GM12878 (cell line): ENCODE results near the gene AOC3. TPM values are rescaled to one million over a fixed set of nuclear protein-coding genes. Genes with fewer than 3 reads are reported as not detected.
"Not testable (repeated sequence)": the region's sequence is repeated elsewhere in the genome, so short reads cannot be mapped to it uniquely, and the experiment has no call there.

Experiments
- ATAC-seq: fragments of 200-7000 bp; cut with Tn5 transposase; 3 replicates; pipeline ENCODE4 v1.9.1; 2020; ENCODE audit warnings: mild to moderate bottlenecking, moderate library complexity
- BruUV-seq: library from RNA; stranded (reverse); fragments of 400-500 nt; replicated peaks from 2 replicates; lab custom pipeline; 2021; lab: Mats Ljungman, UMichigan
- CTCF ChIA-PET: fragments of 300-600 bp; sonication (Branson Sonifier 250); formaldehyde crosslinking; extraction: SDS; loops from one replicate; lab custom pipeline; 2021; ENCODE audit warnings: inconsistent platforms; lab: Yijun Ruan, JAX
- POLR2A ChIA-PET: fragments of 350-600 bp; formaldehyde crosslinking; extraction: SDS; loops from one replicate; lab custom pipeline; 2021; ENCODE audit warnings: inconsistent platforms; lab: Charles Lee
- RAD21 ChIA-PET: fragments of 300-600 bp; sonication (Branson Sonifier 250); formaldehyde crosslinking; loops from one replicate; lab custom pipeline; 2023; ENCODE audit warnings: antibody characterized with exemption; ENCODE audit not compliant: unreplicated experiment; lab: Charles Lee
- SMC1A ChIA-PET: fragments of 300-600 bp; sonication (Branson Sonifier 250); formaldehyde crosslinking; loops from one replicate; lab custom pipeline; 2023; ENCODE audit not compliant: unreplicated experiment, uncharacterized antibody; lab: Charles Lee
- DNase-seq: peaks from one replicate; pipeline ENCODE4 v3.0.0-alpha.2; 2011; ENCODE audit warnings: low read depth, low spot score
- FAIRE-seq: peaks from 3 replicates; lab custom pipeline; 2011; peaks lifted over from hg19 to GRCh38; lab: Jason Lieb, UNC
- H2AFZ ChIP-seq: 2 replicates; pipeline ENCODE4 v1.6.0; 2011; ENCODE audit warnings: low read depth, low read length, control low read depth; ENCODE audit not compliant: control insufficient read depth
- H3K27ac ChIP-seq: 2 replicates; pipeline ENCODE4 v1.5.1; 2011; ENCODE audit warnings: control low read depth; ENCODE audit not compliant: control insufficient read depth, insufficient read depth
- H3K27me3 ChIP-seq, 2 experiments: replicated peaks in 1 of 2; 2 replicates each; pipeline versions ENCODE4 v1.6.0 to v1.6.1; 2011; ENCODE audit warnings: low read length in 1 of 2; ENCODE audit not compliant: control insufficient read depth in 2 of 2, insufficient read depth in 2 of 2
- H3K36me3 ChIP-seq, 2 experiments: 2 replicates each; pipeline ENCODE4 v1.5.1; 2011; ENCODE audit warnings: low read length in 1 of 2; ENCODE audit not compliant: control insufficient read depth in 2 of 2, insufficient read depth in 2 of 2
- H3K4me1 ChIP-seq: 2 replicates; pipeline ENCODE4 v1.6.1; 2011; ENCODE audit warnings: mild to moderate bottlenecking, low read length, moderate library complexity, mixed read lengths; ENCODE audit not compliant: control insufficient read depth, insufficient read depth
- H3K4me2 ChIP-seq: 2 replicates; pipeline ENCODE4 v1.6.0; 2011; ENCODE audit warnings: control low read depth; ENCODE audit not compliant: control insufficient read depth, insufficient read depth
- H3K4me3 ChIP-seq: fragments of 200-600 bp; sonication (generic); 2 replicates; pipeline ENCODE4 v1.5.1; 2016
- H3K79me2 ChIP-seq: 2 replicates; pipeline ENCODE4 v1.6.0; 2011; ENCODE audit warnings: low read length; ENCODE audit not compliant: control insufficient read depth, insufficient read depth
- H3K9ac ChIP-seq: 2 replicates; pipeline ENCODE4 v1.8.0; 2011; ENCODE audit warnings: low read length, control low read depth, mixed read lengths; ENCODE audit not compliant: control insufficient read depth, insufficient read depth
- H3K9me3 ChIP-seq: replicated peaks from 3 replicates; pipeline ENCODE4 v1.5.1; 2011; ENCODE audit warnings: mild to moderate bottlenecking, low read length; ENCODE audit not compliant: control insufficient read depth, insufficient read depth
- H4K20me1 ChIP-seq: 2 replicates; pipeline ENCODE4 v1.6.0; 2011; ENCODE audit not compliant: control insufficient read depth, insufficient read depth
- CREB1 ChIP-seq: IDR thresholded peaks from 2 replicates; pipeline ENCODE4 v1.6.1; 2012; ENCODE audit warnings: low read depth, mild to moderate bottlenecking, inconsistent platforms
- ELK1 ChIP-seq: IDR thresholded peaks from 2 replicates; pipeline ENCODE4 v1.6.1; 2012; ENCODE audit warnings: low read depth, low read length, improper control_type of control experiment
- MXI1 ChIP-seq: fragments of 150-350 bp; IDR thresholded peaks from 2 replicates; pipeline ENCODE4 v1.6.1; 2011; ENCODE audit warnings: low read depth, mild to moderate bottlenecking, inconsistent platforms, low read length, improper control_type of control experiment
- NRF1 ChIP-seq: conservative IDR thresholded peaks from 2 replicates; pipeline ENCODE4 v1.6.1; 2011; ENCODE audit warnings: mild to moderate bottlenecking, low read depth, low read length, improper control_type of control experiment
- STAT3 ChIP-seq: IDR thresholded peaks from 2 replicates; pipeline ENCODE4 v1.6.1; 2011; ENCODE audit warnings: low read depth, low read length, improper control_type of control experiment
- WGBS: methylation state at CpG from one replicate; pipeline ENCODE4 v1.1.6; 2016; ENCODE audit warnings: low lambda C conversion rate; ENCODE audit not compliant: insufficient replicate concordance, insufficient coverage; ENCODE audit errors: missing lambda C conversion rate; 5-methylcytosine and 5-hydroxymethylcytosine counted together
- in situ Hi-C: fragments of 300-500 bp; cut with MboI; formaldehyde crosslinking; loops from 9 replicates; pipeline ENCODE4 v1.14.3; 2018; ENCODE audit warnings: mixed read lengths
- intact Hi-C: fragments of 100-400 bp; cut with micrococcal nuclease; formaldehyde crosslinking; loops from one replicate; pipeline ENCODE4 v1.14.2; 2022; ENCODE audit not compliant: unreplicated experiment
- polyA plus RNA-seq, 11 experiments: library from polyadenylated mRNA; depleted of rRNA in 4 of 11; unstranded in 6 of 11; stranded (reverse) in 5 of 11; fragments of >200 nt; fragmentation: Nextera tagmentation in 4 of 11; fragmentation: Illumina TruSeq in 1 of 11; extraction: Ambion mirVana in 4 of 11; extraction: Trizol in 1 of 11; gene quantifications; 1 replicate in 1 of 11; 2 replicates in 10 of 11; pipeline versions ENCODE4 v1.2.1 to v1.2.3, GENCODE V29; 2011 to 2016; ENCODE audit warnings: inconsistent platforms in 2 of 11, missing spikeins in 2 of 11, low read depth in 1 of 11
- total RNA-seq, 4 experiments: library from RNA; depleted of rRNA in 3 of 4; stranded (reverse); fragments of >200 nt in 3 of 4; fragmentation: Illumina TruSeq in 1 of 4; extraction: Trizol in 1 of 4; gene quantifications; 2 replicates each; pipeline versions ENCODE4 v1.2.1 to v1.2.3, GENCODE V29; 2013 to 2021
- TF ChIP-seq, protein P1 (sequence below): fragments of 450-650 bp; IDR thresholded peaks from 2 replicates; pipeline ENCODE4 v1.6.1; 2018; ENCODE audit warnings: borderline replicate concordance, mild to moderate bottlenecking; ENCODE audit not compliant: partially characterized antibody

The AOC3 gene
- total and polyA plus RNA-seq, 10 of the 15 experiments (the other 5 are each of a cell fraction or from before 2014, with no cell fraction given): 0.02 to 0.91 (median 0.34) TPM; not detected in 2

DNA sequence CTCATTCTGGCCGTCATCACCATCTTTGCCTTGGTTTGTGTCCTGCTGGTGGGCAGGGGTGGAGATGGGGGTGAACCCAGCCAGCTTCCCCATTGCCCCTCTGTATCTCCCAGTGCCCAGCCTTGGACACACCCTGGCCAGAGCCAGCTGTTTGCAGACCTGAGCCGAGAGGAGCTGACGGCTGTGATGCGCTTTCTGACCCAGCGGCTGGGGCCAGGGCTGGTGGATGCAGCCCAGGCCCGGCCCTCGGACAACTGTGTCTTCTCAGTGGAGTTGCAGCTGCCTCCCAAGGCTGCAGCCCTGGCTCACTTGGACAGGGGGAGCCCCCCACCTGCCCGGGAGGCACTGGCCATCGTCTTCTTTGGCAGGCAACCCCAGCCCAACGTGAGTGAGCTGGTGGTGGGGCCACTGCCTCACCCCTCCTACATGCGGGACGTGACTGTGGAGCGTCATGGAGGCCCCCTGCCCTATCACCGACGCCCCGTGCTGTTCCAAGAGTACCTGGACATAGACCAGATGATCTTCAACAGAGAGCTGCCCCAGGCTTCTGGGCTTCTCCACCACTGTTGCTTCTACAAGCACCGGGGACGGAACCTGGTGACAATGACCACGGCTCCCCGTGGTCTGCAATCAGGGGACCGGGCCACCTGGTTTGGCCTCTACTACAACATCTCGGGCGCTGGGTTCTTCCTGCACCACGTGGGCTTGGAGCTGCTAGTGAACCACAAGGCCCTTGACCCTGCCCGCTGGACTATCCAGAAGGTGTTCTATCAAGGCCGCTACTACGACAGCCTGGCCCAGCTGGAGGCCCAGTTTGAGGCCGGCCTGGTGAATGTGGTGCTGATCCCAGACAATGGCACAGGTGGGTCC is 607 bp downstream of the AOC3 start:
- 83% methylated on average over 13 of the region's 28 CpGs for WGBS
- RAD21 ChIA-PET, FAIRE-seq: not testable (repeated sequence)

GRCh38 chr17:42852351-42852750 is 1.4 kb downstream of the AOC3 start:
- BruUV-seq: no TSS peak
- H3K9ac ChIP-seq: no peak overlapping the region
- TF ChIP-seq NRF1: no peak
- TF ChIP-seq, protein P1, sequence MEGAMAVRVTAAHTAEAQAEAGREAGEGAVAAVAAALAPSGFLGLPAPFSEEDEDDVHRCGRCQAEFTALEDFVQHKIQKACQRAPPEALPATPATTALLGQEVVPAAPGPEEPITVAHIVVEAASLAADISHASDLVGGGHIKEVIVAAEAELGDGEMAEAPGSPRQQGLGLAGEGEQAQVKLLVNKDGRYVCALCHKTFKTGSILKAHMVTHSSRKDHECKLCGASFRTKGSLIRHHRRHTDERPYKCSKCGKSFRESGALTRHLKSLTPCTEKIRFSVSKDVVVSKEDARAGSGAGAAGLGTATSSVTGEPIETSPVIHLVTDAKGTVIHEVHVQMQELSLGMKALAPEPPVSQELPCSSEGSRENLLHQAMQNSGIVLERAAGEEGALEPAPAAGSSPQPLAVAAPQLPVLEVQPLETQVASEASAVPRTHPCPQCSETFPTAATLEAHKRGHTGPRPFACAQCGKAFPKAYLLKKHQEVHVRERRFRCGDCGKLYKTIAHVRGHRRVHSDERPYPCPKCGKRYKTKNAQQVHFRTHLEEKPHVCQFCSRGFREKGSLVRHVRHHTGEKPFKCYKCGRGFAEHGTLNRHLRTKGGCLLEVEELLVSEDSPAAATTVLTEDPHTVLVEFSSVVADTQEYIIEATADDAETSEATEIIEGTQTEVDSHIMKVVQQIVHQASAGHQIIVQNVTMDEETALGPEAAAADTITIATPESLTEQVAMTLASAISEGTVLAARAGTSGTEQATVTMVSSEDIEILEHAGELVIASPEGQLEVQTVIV: no peak
- TF ChIP-seq STAT3: no peak
- TF ChIP-seq ELK1: no peak
- TF ChIP-seq CREB1: no peak
- TF ChIP-seq MXI1: no peak
- TF ChIP-seq, all 136 proteins: peak for 0
- intact Hi-C loops: no loop called here
- ChIA-PET SMC1A (no interaction called here), CTCF (no interaction called here), RAD21 (no interaction called here), POLR2A (no interaction called here)
- Histone ChIP-seq H3K27me3 (no peaks in the 10 kb centered on the region), H3K4me3 (no peak overlapping the region), H3K27ac (no peak overlapping the region), H3K4me1 (no peaks in the 10 kb centered on the region), H3K9me3 (no peaks in the 10 kb centered on the region), H4K20me1 (no peaks in the 10 kb centered on the region), H3K79me2 (no peaks in the 10 kb centered on the region), H2AFZ (no peak overlapping the region), H3K36me3 (no peaks in the 10 kb centered on the region), H3K4me2 (no peak overlapping the region)
- in situ Hi-C loops: no loop called here
- FAIRE-seq (no peak), ATAC-seq (no peak), DNase-seq (no peak)
- WGBS: 62% methylated on average over 15 of the region's 15 CpGs

More for the DNA sequence above, 607 bp downstream of the AOC3 start:
- intact Hi-C loops, H3K79me2 ChIP-seq, H3K4me2 ChIP-seq, SMC1A ChIA-PET, H3K9ac ChIP-seq, in situ Hi-C loops, H3K27ac ChIP-seq, H3K4me1 ChIP-seq, H4K20me1 ChIP-seq, H3K4me3 ChIP-seq, ATAC-seq, H3K36me3 ChIP-seq, H3K27me3 ChIP-seq, DNase-seq, H3K9me3 ChIP-seq, BruUV-seq, POLR2A ChIA-PET, H2AFZ ChIP-seq, CTCF ChIA-PET: not testable (repeated sequence)
